GM19324 (cell line): ENCODE results near the gene DPEP1.
"Not testable (repeated sequence)": the region's sequence is repeated elsewhere in the genome, so short reads cannot be mapped to it uniquely, and the experiment has no call there.

Source experiments
- ATAC-seq: cut with Tn5 transposase; IDR thresholded peaks from one replicate; pipeline ENCODE4 v1.9.1; 2021; ENCODE audit warnings: mild to moderate bottlenecking, moderate library complexity; ENCODE audit not compliant: unreplicated experiment, low FRiP score

Gene DPEP1

GRCh38 chr16:89613231-89613953, at the start of gene DPEP1:
Gene DPEP1 (plus strand): TSS chr16:89613642. CDS start chr16:89630411, 16,769 bp downstream.
- no peak for ATAC-seq

DNA sequence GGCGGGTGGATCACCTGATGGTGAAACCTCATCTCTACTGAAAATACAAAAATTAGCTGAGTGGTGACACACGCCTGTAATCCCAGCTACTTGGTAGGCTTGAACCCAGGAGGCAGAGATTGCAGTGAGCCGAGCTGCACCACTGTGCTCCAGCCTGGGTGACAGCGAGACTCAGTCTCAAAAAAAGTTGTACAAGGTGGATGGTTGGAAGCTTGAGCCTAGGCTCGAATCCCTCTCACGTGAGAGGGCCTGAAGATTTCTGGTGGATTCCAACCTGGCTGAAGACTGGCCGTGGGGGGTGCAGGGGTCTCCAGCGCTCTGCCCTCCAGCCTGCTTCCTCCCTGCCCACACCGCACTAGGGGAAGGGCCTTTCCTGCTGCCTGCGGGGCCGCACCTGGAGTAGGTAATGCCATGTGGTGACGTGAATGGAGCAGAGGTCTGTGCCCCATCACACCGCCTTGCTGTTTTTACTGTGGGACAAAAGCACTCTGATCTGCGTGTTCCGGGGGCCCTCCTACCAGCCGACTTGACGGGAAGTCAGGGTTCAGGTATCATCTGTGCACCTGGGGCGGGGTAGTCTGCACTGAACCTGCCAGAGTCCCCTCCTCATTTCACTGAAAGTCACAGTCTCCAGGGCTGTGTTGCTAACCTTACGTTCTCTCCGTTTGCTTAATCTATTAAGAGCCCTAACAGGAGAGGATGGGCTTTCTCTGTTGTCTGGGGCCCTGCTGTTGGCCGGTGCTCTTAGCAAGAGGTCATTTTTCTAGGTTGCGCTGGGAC, 48.8 kb upstream of the DPEP1 start:
- no peak for ATAC-seq

DNA sequence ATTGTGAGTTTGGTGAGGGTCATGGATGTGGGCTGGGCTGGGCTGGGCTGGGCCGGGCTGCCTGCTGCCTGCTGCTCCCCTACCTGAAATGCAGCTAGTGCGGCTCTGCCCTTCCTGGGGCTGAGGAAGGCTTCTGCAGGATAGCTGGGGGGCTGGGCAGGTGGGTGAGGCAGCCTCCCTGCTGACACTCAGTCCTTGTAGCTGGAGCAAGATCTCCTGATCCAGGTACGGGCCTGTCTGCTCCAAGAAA, 48.3 kb upstream of the DPEP1 start:
- no peak for ATAC-seq

DNA sequence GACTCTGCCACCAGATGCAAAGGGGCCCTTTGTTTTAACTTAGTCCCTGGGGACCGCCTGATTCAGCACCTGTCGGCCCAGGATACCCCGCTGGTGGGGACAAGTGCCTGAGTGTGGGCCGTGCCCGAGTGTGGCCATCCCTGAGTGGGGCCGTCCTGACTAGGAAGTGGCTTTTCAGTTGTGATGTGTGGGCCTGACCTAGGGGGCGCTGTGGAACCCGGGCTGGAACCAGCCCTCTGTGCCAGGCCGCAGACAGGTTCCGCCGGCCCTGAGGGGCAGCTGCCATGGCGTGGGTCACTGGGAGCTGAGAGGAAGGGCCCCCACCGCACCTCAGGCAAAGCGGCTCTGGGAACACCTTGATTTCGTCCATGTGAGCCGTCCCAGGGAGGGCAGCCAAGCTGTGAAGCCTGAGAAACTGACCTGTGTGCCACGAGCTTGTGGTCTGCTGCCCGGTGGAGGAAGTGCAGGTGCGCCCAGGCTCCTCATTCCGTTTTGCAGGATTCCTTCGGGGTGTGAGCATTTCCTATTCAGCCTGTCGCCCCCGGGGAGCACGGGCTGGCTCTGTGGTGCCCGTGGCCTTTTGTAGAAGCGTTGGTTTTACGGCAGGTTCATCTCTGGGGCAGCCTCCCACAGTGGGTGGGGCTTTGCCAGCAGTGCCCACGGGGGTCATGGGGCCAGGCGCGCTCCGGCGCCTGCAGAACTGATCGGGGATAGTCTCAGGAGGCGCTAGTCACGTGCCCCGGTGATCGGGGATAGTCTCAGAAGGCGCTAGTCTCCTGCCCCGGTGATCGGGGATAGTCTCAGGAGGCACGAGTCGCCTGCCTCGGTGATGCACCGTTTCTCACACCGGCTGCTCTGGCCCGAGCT, 47.7 kb upstream of the DPEP1 start:
- no peak for ATAC-seq

- ATAC-seq = no peak
Observed at GRCh38 chr16:89567656-89568594, 45.5 kb upstream of the DPEP1 start.

DNA sequence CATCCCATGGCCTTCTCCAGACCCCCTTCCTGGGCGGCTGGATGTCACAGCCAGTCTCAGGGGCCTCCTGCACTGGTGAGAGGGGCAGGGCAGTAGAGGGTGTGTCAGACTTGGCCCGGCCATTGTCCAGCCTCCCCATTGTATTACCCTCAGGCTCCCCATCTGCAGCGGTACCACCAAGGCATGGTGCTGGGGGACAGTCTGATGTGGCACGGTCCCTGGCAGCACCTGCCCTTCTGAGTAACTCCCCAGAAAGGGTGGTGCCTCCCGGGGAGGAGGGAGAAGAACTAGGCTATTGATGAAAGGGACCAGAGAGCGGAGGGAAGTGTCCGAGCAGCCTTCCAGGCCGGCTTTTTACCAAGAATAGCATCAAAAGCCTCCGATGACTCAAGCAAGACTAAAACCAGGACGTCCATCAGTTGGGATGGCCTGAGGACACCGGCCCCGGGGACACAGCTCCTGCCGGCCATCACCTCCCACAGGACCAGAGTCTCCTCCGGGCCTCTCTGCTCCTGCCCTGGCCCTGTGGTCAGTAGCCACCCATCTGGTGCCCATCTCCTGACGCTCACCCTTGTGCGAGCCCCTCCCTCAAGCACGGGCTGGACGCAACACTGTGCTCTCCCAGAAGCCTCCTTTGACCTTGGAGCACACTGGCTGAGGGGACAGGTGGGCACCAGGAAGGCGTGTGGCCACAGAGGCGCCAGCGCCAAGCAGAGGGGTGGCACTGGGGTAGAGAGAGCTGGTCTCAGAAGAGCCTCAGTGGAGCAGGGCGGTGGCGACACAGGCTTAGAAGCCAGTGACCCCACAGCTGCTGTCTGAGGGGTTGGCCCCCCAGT, 43.7 kb upstream of the DPEP1 start:
- no peak for ATAC-seq

DNA sequence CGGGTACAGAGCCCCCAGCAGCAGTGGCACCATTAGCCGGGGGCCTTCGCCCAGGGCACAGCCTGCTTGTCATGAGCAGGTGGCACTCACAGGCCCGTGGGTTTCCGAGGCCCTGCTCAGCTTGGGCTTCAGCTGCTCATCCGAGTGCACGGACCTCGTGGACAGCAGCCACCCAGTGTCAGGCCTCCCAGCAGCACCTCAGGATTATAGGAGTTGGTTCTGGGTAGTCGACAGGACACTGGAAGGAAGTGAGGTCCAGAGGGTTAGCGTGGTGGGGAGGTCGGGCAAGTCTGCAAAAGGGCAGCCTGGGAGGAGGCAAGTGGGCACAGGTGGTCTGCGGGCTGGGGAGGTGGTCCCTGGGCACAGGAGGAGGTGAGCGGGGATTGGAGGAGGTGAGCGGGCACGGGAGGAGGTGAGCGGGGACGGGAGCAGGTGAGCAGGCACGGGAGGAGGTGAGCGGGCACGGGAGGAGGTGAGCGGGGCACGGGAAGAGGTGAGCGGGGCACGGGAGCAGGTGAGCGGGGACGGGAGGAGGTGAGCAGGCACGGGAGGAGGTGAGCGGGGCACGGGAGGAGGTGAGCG, 43.0 kb upstream of the DPEP1 start:
- no peak for ATAC-seq

- ATAC-seq = not testable (repeated sequence)
Observed at GRCh38 chr16:89570983-89571598, 42.4 kb upstream of the DPEP1 start.

- ATAC-seq = no peak
Observed at GRCh38 chr16:89571636-89572035, 41.8 kb upstream of the DPEP1 start.

DNA sequence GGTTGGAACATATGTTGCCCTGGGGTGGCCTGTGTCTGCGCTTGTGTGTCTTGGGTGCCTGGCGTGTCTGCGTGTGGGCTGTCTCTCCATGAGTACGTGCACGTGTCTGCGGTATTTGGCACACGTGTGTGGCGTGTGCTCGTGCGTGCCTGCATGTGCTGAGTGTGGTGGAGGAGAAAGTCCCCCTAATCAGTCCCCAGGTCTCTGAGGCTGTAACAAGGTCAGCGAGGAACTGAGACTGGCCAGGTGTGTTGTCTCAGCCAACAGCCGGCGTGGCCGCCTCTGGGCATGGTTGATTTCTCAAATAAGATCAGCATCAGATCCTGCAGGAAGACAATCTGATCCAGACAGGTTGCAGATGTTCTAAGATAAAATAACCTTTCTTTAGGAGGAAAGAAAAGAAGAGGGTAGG, 41.4 kb upstream of the DPEP1 start:
- no peak for ATAC-seq

DNA sequence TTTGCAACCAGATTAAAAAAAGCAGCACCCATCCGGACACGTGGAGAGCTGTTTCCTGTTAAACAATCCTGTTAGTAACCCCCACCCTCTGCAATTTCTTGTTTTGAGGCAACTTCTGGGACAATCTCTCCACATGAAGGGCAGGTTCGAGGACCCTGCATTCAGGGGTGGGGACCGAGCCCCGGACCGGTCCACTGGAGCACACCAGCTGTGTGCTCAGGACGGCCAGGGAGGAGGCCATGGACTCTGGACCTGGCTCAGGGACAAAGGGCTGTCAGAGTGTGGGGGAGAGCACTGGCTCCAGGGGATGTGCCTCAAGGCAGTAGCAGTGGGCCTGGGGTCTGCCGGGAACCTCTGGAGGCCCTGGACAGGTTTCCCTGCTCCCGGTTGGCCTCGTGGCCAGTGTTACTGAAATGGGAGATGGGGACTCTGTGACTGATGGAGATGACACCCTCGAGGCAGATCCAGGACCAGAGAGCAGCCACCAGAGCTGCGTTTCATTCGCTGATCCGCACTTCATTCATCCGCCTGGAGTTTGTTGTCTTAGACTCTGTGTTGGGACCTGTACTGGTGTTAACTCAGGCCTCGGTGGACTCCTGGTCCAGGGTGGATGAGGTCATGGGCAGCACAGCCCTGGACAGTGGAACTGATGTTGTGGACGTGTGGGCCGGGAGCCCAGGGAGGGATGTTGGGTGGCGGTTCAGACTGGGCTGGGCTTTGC, 40.8 kb upstream of the DPEP1 start:
- ATAC-seq = no peak

DNA sequence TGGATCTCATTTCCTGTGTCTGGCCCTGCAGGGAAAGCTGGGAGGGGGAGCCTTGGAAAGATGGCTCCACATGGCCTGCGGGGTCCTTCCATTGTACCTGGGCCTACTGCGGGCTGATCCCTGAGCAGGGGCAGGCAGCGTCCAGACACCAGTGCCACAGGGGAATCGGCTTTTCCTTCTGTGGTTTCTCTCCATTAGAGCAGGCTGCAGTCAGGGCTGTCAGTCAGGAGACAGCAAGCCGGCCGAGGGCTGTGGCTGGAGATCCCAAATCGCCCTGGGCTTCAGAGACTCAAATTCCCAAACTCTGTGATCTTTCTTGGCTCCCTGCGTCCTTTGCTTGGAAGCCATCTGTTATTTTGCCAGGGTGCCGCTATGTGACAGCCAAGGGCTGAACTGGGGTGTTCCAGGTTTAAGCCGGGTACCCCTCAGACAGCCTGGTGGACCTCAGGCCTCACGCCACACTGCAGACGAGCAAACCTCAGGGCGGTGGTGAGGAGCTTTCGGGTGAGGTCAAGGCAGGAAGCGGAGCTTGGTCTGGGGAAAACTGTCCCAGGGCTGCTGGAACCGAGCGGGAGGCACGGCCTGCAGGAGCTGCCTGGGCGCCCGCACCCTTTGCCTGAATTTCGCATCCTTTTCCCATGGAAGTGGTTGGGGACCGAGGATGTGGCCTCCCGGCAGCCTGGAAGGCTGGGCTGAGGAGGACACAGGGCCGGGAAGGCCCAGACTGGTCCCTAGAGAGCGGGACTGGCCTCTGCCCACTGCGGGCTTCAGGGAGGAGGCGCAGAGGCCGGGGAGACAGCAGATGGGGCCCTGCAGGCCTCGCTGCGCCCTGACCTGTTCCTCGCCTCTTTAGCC, 39.4 kb upstream of the DPEP1 start:
- ATAC-seq = no peak

DNA sequence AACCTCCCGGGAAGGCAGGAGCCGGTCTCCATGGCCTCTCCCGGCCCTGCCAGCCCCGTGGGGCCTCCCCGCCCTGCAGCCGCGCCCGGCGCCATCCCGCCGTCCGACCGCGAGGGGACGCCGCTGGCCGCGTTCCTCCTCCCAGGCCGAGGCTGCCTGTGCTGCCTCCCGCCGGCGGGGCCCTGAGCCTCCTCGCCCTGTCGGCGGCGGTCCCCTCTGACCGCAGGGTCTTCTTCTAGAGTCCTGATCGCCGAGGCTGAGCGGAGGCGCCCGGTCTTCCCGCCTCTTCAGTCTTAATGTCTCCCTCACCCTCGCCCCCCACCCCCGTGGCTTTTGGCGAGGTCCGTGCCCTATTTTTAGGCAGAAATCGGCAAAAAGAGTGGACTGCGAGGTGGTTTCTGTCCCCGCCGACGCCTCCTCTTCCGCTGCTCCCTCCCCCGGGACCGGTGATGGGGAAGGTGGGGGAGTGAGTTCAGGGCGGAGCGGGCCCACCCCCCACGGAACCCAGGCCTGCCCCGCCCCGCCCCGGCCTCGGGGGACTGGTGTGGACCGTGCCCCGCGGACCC, 38.7 kb upstream of the DPEP1 start:
- ATAC-seq = no peak

DNA sequence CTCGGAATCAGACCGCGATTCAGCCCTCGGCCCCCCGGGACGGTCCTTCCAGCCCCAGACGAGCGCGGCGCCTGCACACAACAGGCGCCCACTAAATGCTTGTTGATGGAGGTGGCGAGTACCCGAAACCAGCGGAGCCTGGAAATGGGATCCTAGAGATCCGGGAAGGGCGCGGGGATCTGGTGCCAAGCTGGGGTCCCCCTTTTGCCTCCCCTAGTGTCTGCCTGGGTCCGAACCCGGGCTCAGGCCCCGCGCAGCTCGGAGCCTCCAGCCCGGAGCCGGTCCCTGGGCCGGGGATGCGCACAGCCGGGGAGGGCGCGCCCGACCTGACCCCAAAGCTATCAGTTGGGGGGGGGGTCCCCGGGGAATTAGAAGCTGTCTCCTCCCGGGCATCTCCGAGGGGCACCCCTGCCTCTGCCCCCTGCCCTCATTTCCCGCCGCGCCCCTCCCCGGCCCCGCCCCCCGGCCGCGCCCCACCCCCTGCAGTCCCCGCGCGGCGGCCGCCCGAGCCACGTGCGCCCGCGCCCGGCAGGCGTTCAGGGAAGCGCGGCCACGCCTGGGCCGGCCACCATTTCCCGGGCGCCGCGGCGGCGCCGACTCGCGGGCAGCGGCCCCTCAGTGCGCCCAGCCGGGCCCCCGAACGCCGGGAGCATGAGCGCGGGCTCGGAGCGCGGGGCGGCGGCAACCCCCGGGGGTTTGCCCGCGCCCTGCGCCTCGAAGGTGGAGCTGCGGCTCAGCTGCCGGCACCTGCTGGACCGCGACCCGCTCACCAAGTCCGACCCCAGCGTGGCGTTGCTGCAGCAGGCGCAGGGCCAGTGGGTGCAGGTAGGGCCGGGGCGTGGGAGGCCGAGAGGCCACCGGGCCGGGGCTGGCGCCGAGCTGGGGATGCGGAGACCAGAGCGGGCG, 37.9 kb upstream of the DPEP1 start, which contains the start of gene CPNE7:
TSS of gene CPNE7 (plus strand) at position 512 of the 906 bp plus-strand sequence. CDS start at position 652, 140 bp downstream.
- no peak for ATAC-seq
